ENCODE results near the gene PGLYRP2.

DNA sequence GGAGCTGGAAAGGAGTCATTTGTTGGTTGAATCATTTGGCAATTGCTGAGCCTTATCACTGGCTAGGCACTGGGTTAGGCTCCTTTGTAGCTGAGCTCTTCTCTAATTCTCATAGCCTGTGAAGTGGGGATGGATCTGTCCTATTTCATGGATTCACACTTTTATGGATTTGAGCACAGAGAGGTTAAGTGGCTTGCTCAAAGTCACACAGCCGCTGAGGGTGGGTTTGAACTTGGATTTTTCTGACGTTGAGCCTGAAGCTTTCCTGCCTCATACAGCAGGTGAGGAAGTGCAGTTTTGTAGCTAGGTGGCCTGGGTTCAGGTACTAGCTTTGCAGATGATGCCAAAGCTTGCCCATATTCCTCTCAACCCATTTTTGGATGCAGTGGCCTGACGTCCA, 48.4 kb upstream of the PGLYRP2 start:
- TF ChIP-seq EZH2 (IDR thresholded peaks at IDR 0.05; ENCODE audit: insufficient read depth, poor library complexity, severe bottlenecking) (no peak), EZH2phosphoT487 (IDR thresholded peaks at IDR 0.05; ENCODE audit: insufficient read depth, low read depth) (no peak)
